ENCODE measurements around the gene VMAC. TPM values are rescaled to one million over a fixed set of nuclear protein-coding genes. Genes with fewer than 3 reads are reported as not detected.
A peak's percentile ranks its signal among the peaks of the same experiment; 100 is the strongest.

VMAC gene
- total and polyA plus RNA-seq, 2 of the 8 experiments (the other 6 are each of a cell fraction or from before 2014, with no cell fraction given), result 1.3 to 2.2 TPM

- Histone ChIP-seq H3K9ac (replicated peaks in 1 of 4; ENCODE audit: extremely low read depth in 1 of 4, low read depth in 3 of 4, low read length in 3 of 4) (no peak overlapping the region), H3K36me3 (ENCODE audit: control insufficient read depth in 2 of 4, insufficient read depth in 4 of 4, low read length in 3 of 4) (peaks cover 0 to 3% (median 0%) of the 10 kb centered on the region in 4 experiments; a peak in 1 of 8 replicates), H4K20me1 (replicated peaks in 1 of 2; ENCODE audit: control insufficient read depth in 1 of 2, insufficient read depth in 2 of 2, low read length in 2 of 2) (peaks cover 38 to 42% of the 10 kb centered on the region in 2 experiments), H3K79me2 (ENCODE audit: control insufficient read depth in 1 of 2, insufficient read depth in 2 of 2, low read length in 2 of 2) (peaks cover 2 to 87% of the 10 kb centered on the region in 2 experiments; a peak in 3 of 4 replicates), H3K4me2 (ENCODE audit: insufficient read depth in 1 of 2, low read depth in 2 of 2, low read length in 2 of 2) (peak overlapping the region; percentile 54 to 65; a peak in 3 of 4 replicates), H3K9me3 (ENCODE audit: insufficient read depth in 2 of 2, low read depth in 1 of 2, low read length in 1 of 2) (no peaks in the 10 kb centered on the region), H4K5ac (ENCODE audit: insufficient read length, low read depth, low read length) (no peak overlapping the region), H3K27me3 (replicated peaks in 1 of 4; ENCODE audit: control insufficient read depth in 3 of 4, extremely low read depth in 1 of 4, insufficient read depth in 3 of 4, low read length in 3 of 4) (no peaks in the 10 kb centered on the region; a peak in 1 of 7 replicates), H3K79me1 (ENCODE audit: low read depth, low read length) (peaks cover 30% of the 10 kb centered on the region), H2BK12ac (ENCODE audit: low read depth, low read length) (no peak overlapping the region), H2AK5ac (ENCODE audit: low read depth, low read length) (no peak overlapping the region), H2AFZ (ENCODE audit: low read length) (no peak overlapping the region), H3K18ac (ENCODE audit: extremely low read depth, low read length) (peak overlapping the region; percentile 22; the same call in 1 of the 2 replicates), H2BK5ac (ENCODE audit: low read depth, low read length) (no peak overlapping the region), H3K27ac (ENCODE audit: low read depth, low read length) (no peak overlapping the region), H3K4ac (replicated peaks; ENCODE audit: insufficient read length, low read depth, low read length) (no peak overlapping the region), H4K8ac (ENCODE audit: extremely low read depth, insufficient read depth, low read length) (no peak overlapping the region), H2BK15ac (ENCODE audit: low read length) (no peak overlapping the region), H3K23me2 (ENCODE audit: low read depth, low read length) (no peaks in the 10 kb centered on the region), H3K23ac (ENCODE audit: insufficient read length) (no peak overlapping the region), H2BK120ac (replicated peaks; ENCODE audit: low read depth, low read length) (no peak overlapping the region), H3K4me1 (replicated peaks in 1 of 4; ENCODE audit: control insufficient read depth in 3 of 4, insufficient read depth in 4 of 4, low read length in 3 of 4) (peaks cover 31 to 54% (median 38%) of the 10 kb centered on the region in 4 experiments), H3K56ac (replicated peaks; ENCODE audit: insufficient read length, low read depth, low read length) (no peak overlapping the region), H4K91ac (replicated peaks; ENCODE audit: insufficient read length, low read length) (no peak overlapping the region), H3K4me3 (ENCODE audit: extremely low read depth in 1 of 4, insufficient read depth in 2 of 4, low read depth in 3 of 4, low read length in 4 of 4) (peak overlapping the region in 1 of 4 experiments; percentile 28; a peak in 1 of 8 replicates), H3K14ac (ENCODE audit: insufficient read length) (no peak overlapping the region), H2BK20ac (ENCODE audit: low read length) (no peak overlapping the region)
- WGBS, 2 experiments (ENCODE audit: extremely low coverage in 1 of 2, insufficient coverage in 1 of 2, insufficient read length in 1 of 2, insufficient replicate concordance in 2 of 2, low coverage in 1 of 2, low lambda C conversion rate in 2 of 2, missing lambda C conversion rate in 1 of 2), result 69% methylated on average over 3 of the region's 3 CpGs; no CpG with 5 or more reads in 1 of the 2 experiments
- CTCF ChIA-PET (ENCODE audit: partially characterized antibody), result interaction anchor here (0.6 to 6.0 kb wide), 6 partner anchors 9 to 715 kb away, joined by 3 to 48 read pairs (median 5); no protein-coding TSS in a partner anchor
- DNase-seq (ENCODE audit: low read depth in 1 of 2, low spot score in 2 of 2) (no peak), FAIRE-seq (no peak)
- POLR2A ChIA-PET (ENCODE audit: partially characterized antibody), result interaction anchor here (1.0 to 4.0 kb wide), 5 partner anchors 10 to 122 kb away, joined by 3 to 13 read pairs (median 7); partner anchors contain the start of gene NDUFA11
- TF ChIP-seq SRF (IDR thresholded peaks at IDR 0.05; ENCODE audit: low read depth, low read length) (no peak), CBX8 (IDR thresholded peaks at IDR 0.05; ENCODE audit: borderline replicate concordance, low read depth, low read length) (no peak), SIX5 (IDR thresholded peaks at IDR 0.05; ENCODE audit: low read depth, low read length) (no peak), JUN (IDR thresholded peaks at IDR 0.05; ENCODE audit: low read depth, low read length) (no peak)
Observed at GRCh38 chr19:5950741-5951140, 46.1 kb downstream of the VMAC start.
